HepG2 (cell line): Measurements from ENCODE around the gene SMOC1. TPM values are rescaled to one million over a fixed set of nuclear protein-coding genes. Genes with fewer than 3 reads are reported as not detected.
A peak's percentile ranks its signal among the peaks of the same experiment; 100 is the strongest.

Experiments used
- ATAC-seq: fragments of 200-7000 bp; cut with Tn5 transposase; 3 replicates; pipeline ENCODE4 v1.9.1; 2020; ENCODE audit warnings: mild to moderate bottlenecking, moderate library complexity
- BruUV-seq: library from RNA; stranded (reverse); fragments of 400-500 nt; replicated peaks from 2 replicates; lab custom pipeline; 2021; lab: Mats Ljungman, UMichigan
- CTCF ChIA-PET: fragments of 300-600 bp; formaldehyde crosslinking; extraction: SDS; loops from one replicate; lab custom pipeline; 2021; ENCODE audit warnings: low total read pairs, inconsistent platforms, low intra/inter-chr PET ratio; lab: Yijun Ruan, JAX
- POLR2A ChIA-PET: fragments of 350-600 bp; sonication (Branson Sonifier 250); formaldehyde crosslinking; loops from one replicate; lab custom pipeline; 2020; ENCODE audit warnings: antibody characterized with exemption, inconsistent platforms; lab: Yijun Ruan, JAX
- DNase-seq: peaks from one replicate; pipeline ENCODE4 v3.0.0-alpha.2; 2015; ENCODE audit warnings: low spot score
- FAIRE-seq: peaks from 3 replicates; lab custom pipeline; 2011; peaks lifted over from hg19 to GRCh38; lab: Jason Lieb, UNC
- H2AFZ ChIP-seq: one replicate; pipeline ENCODE4 v1.6.1; 2011; ENCODE audit warnings: low read length, inconsistent platforms
- H3K27ac ChIP-seq: fragments of 300-600 bp; 3 replicates; pipeline ENCODE4 v1.8.0; 2011; ENCODE audit warnings: mixed run types, mild to moderate bottlenecking, mixed read lengths, low read length, inconsistent platforms; ENCODE audit not compliant: insufficient read depth; ENCODE audit errors: extremely low read length
- H3K27me3 ChIP-seq, 2 experiments: fragments of 200-600 bp in 1 of 2; 2 replicates in 1 of 2; 3 replicates in 1 of 2; pipeline versions ENCODE4 v1.6.0 to v1.8.0; 2011; ENCODE audit warnings: low read length in 2 of 2, mild to moderate bottlenecking in 2 of 2, moderate library complexity in 2 of 2, inconsistent platforms in 1 of 2; ENCODE audit not compliant: insufficient read depth in 2 of 2, control insufficient read depth in 1 of 2
- H3K36me3 ChIP-seq, 2 experiments: fragments of 200-600 bp in 1 of 2; replicated peaks in 1 of 2; 2 replicates in 1 of 2; 3 replicates in 1 of 2; pipeline versions ENCODE4 v1.5.1 to v1.8.0; 2011; ENCODE audit warnings: low read length in 2 of 2, inconsistent platforms in 1 of 2; ENCODE audit not compliant: insufficient read depth in 2 of 2, control insufficient read depth in 1 of 2
- H3K4me1 ChIP-seq: 2 replicates; pipeline ENCODE4 v1.5.1; 2012; ENCODE audit warnings: low read length, inconsistent platforms; ENCODE audit not compliant: insufficient read depth
- H3K4me2 ChIP-seq: 2 replicates; pipeline ENCODE4 v1.6.0; 2011; ENCODE audit warnings: low read depth, low read length, inconsistent platforms
- H3K4me3 ChIP-seq, 3 experiments: fragments of 200-600 bp in 1 of 3; sonication (generic), shearing (Covaris generic) in 1 of 3; replicated peaks in 1 of 3; 2 replicates each; pipeline ENCODE4 v1.5.1; 2011 to 2016; ENCODE audit warnings: low read length in 3 of 3, inconsistent platforms in 2 of 3, low read depth in 2 of 3, mild to moderate bottlenecking in 2 of 3, control low read depth in 1 of 3, mixed read lengths in 1 of 3; ENCODE audit not compliant: insufficient read depth in 1 of 3
- H3K79me2 ChIP-seq: one replicate; pipeline ENCODE4 v1.6.1; 2011; ENCODE audit warnings: low read length, inconsistent platforms; ENCODE audit not compliant: insufficient read depth
- H3K9ac ChIP-seq: 2 replicates; pipeline ENCODE4 v1.6.0; 2011; ENCODE audit warnings: mild to moderate bottlenecking, low read depth, low read length, inconsistent platforms; ENCODE audit not compliant: insufficient read depth
- H3K9me3 ChIP-seq: 2 replicates; pipeline ENCODE4 v1.5.1; 2012; ENCODE audit warnings: mild to moderate bottlenecking, low read length
- H4K20me1 ChIP-seq: 2 replicates; pipeline ENCODE4 v1.6.0; 2011; ENCODE audit warnings: inconsistent platforms, mild to moderate bottlenecking, low read length, moderate library complexity; ENCODE audit not compliant: insufficient read depth
- CEBPG ChIP-seq: IDR thresholded peaks from 2 replicates; pipeline ENCODE4 v1.6.1; 2016
- EHMT2 ChIP-seq: fragments of 200-600 bp; sonication (generic); IDR thresholded peaks from 2 replicates; pipeline ENCODE4 v1.7.0; 2017; ENCODE audit warnings: antibody characterized with exemption, low read depth, low read length, borderline replicate concordance
- MIER2 ChIP-seq: IDR thresholded peaks from 2 replicates; pipeline ENCODE4 v1.6.1; 2016; ENCODE audit warnings: missing biosample characterization, missing genetic modification reagents
- STAG1 ChIP-seq: sonication (generic); formaldehyde crosslinking; IDR thresholded peaks from 2 replicates; pipeline ENCODE4 v1.4.0; 2020; ENCODE audit warnings: missing genetic modification reagents
- WGBS: methylation state at CpG from one replicate; pipeline ENCODE4 v1.1.6; 2017; ENCODE audit warnings: low lambda C conversion rate; 5-methylcytosine and 5-hydroxymethylcytosine counted together
- in situ Hi-C: cut with HindIII; loops from 2 replicates; pipeline ENCODE4 v1.10.0; 2017; ENCODE audit warnings: low pct_unique_long_range_greater_than_20kb; ENCODE audit not compliant: extremely low pct_ligation_motif_present
- intact Hi-C: fragments of 100-400 bp; cut with micrococcal nuclease; formaldehyde crosslinking; loops from one replicate; pipeline ENCODE4 v1.10.0; 2022; ENCODE audit not compliant: unreplicated experiment
- polyA plus RNA-seq, 8 experiments: library from polyadenylated mRNA; depleted of rRNA in 3 of 8; stranded (reverse) in 7 of 8; unstranded in 1 of 8; fragments of >200 nt; fragmentation: Illumina TruSeq in 4 of 8; extraction: Trizol in 4 of 8; gene quantifications; 2 replicates each; pipeline versions ENCODE4 v1.2.1 to v1.2.3, GENCODE V29; 2011 to 2016; ENCODE audit warnings: low read depth in 4 of 8, missing spikeins in 1 of 8, mixed read lengths in 1 of 8; ENCODE audit not compliant: insufficient read depth in 1 of 8
- total RNA-seq, 5 experiments: library from RNA; depleted of rRNA; stranded (reverse); fragments of >200 nt; fragmentation: Illumina TruSeq; extraction: Trizol; gene quantifications; 2 replicates each; pipeline ENCODE4 v1.2.3, GENCODE V29; 2016; ENCODE audit warnings: low read depth in 1 of 5
- TF ChIP-seq, protein P1 (sequence below): sonication (generic); formaldehyde crosslinking; IDR thresholded peaks from 2 replicates; pipeline ENCODE4 v1.5.0; 2020; ENCODE audit warnings: mild to moderate bottlenecking, missing genetic modification reagents, moderate library complexity
- TF ChIP-seq, protein P2 (sequence below), 2 experiments: IDR thresholded peaks; 2 replicates each; pipeline ENCODE4 v1.6.1; 2011 to 2012; ENCODE audit warnings: low read length in 2 of 2, borderline replicate concordance in 1 of 2, low read depth in 1 of 2, mild to moderate bottlenecking in 1 of 2, moderate library complexity in 1 of 2

SMOC1 gene
- total and polyA plus RNA-seq, 2 of the 13 experiments (the other 11 are each of a cell fraction or from before 2014, with no cell fraction given): 17.8 to 35.6 TPM

- Histone ChIP-seq H3K9ac (no peak overlapping the region), H3K79me2 (no peaks in the 10 kb centered on the region), H2AFZ (no peak overlapping the region), H3K36me3 (no peaks in the 10 kb centered on the region), H3K27ac (no peak overlapping the region), H3K4me2 (no peak overlapping the region), H3K27me3 (0 out of 5 replicates have a peak, but pooled peaks cover 0 to 1% of the 10 kb centered on the region in 2 experiments), H3K4me3 (no peak overlapping the region), H4K20me1 (no peaks in the 10 kb centered on the region), H3K4me1 (peaks cover 17% of the 10 kb centered on the region), H3K9me3 (no peaks in the 10 kb centered on the region)
- in situ Hi-C loops (no loop called here), intact Hi-C loops (no loop called here)
- no TSS peak for BruUV-seq
- FAIRE-seq (no peak), DNase-seq (peak; percentile 42), ATAC-seq (peak; percentile 72)
- ChIA-PET POLR2A (no interaction called here), CTCF (no interaction called here)
- WGBS: 0% methylated on average over 1 of the region's 1 CpG
- TF ChIP-seq, protein P1, sequence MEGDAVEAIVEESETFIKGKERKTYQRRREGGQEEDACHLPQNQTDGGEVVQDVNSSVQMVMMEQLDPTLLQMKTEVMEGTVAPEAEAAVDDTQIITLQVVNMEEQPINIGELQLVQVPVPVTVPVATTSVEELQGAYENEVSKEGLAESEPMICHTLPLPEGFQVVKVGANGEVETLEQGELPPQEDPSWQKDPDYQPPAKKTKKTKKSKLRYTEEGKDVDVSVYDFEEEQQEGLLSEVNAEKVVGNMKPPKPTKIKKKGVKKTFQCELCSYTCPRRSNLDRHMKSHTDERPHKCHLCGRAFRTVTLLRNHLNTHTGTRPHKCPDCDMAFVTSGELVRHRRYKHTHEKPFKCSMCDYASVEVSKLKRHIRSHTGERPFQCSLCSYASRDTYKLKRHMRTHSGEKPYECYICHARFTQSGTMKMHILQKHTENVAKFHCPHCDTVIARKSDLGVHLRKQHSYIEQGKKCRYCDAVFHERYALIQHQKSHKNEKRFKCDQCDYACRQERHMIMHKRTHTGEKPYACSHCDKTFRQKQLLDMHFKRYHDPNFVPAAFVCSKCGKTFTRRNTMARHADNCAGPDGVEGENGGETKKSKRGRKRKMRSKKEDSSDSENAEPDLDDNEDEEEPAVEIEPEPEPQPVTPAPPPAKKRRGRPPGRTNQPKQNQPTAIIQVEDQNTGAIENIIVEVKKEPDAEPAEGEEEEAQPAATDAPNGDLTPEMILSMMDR (CRISPR knock-in tag): peak; percentile 45
- TF ChIP-seq STAG1 (CRISPR knock-in tag) (peak; percentile 51), CEBPG (CRISPR knock-in tag) (no peak), EHMT2 (peak; percentile 41; the same call in 1 of the 2 replicates), MIER2 (CRISPR knock-in tag) (peak; percentile 85)
- TF ChIP-seq, protein P2, sequence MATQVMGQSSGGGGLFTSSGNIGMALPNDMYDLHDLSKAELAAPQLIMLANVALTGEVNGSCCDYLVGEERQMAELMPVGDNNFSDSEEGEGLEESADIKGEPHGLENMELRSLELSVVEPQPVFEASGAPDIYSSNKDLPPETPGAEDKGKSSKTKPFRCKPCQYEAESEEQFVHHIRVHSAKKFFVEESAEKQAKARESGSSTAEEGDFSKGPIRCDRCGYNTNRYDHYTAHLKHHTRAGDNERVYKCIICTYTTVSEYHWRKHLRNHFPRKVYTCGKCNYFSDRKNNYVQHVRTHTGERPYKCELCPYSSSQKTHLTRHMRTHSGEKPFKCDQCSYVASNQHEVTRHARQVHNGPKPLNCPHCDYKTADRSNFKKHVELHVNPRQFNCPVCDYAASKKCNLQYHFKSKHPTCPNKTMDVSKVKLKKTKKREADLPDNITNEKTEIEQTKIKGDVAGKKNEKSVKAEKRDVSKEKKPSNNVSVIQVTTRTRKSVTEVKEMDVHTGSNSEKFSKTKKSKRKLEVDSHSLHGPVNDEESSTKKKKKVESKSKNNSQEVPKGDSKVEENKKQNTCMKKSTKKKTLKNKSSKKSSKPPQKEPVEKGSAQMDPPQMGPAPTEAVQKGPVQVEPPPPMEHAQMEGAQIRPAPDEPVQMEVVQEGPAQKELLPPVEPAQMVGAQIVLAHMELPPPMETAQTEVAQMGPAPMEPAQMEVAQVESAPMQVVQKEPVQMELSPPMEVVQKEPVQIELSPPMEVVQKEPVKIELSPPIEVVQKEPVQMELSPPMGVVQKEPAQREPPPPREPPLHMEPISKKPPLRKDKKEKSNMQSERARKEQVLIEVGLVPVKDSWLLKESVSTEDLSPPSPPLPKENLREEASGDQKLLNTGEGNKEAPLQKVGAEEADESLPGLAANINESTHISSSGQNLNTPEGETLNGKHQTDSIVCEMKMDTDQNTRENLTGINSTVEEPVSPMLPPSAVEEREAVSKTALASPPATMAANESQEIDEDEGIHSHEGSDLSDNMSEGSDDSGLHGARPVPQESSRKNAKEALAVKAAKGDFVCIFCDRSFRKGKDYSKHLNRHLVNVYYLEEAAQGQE (IDR thresholded peaks at IDR 0.05; ENCODE audit: borderline replicate concordance in 1 of 2, low read depth in 1 of 2, low read length in 2 of 2): peak; percentile 30 to 88
Observed at GRCh38 chr14:70036665-70037064, 157.4 kb downstream of the SMOC1 start.
